Measurements from ENCODE around the gene THTPA.

The THTPA gene

DNA sequence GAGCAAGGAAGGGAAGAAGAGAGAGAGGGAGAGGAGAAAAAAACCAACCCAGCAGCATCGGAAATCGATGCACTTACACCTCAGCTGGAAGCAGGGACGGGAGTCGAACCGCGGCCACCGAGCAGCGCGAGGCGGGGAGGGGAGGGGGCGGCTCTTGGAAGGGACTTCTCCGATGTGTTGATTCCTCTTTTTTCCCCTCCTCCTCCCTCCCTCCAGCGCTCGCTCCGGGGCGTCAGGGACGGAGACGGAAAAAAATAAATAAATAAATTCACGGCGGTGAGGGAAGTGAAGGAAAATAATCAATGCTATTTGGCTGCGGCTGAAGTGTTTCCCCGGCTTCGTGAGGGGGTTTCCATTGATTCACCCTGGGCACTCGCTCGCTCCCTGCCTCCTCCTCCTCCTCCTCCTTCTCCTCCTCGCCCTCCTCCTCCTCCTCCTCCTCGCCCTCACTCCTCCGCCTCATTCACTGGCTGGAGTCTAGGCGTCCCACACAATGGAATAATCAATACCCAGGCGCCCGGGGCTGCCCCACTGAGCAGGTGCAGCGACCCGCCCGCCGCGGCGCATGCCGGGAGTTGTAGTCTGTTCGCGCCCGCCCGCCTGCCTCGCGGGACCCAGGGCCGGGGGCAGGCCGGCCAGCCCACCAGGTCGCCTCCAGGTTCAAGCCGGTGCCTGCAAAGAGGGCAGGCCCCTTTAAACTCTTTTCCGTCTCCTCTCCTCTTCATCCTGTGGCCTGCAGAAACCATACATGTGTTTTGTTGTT is 4.6 kb upstream of the THTPA start, which contains the start of gene ZFHX2:
Gene ZFHX2 (minus strand): TSS at position 500 of the 763 bp plus-strand sequence. CDS start 16,440 bp downstream, outside the sequence.
- no peak for DNase-seq (ENCODE audit: low read depth)

DNA sequence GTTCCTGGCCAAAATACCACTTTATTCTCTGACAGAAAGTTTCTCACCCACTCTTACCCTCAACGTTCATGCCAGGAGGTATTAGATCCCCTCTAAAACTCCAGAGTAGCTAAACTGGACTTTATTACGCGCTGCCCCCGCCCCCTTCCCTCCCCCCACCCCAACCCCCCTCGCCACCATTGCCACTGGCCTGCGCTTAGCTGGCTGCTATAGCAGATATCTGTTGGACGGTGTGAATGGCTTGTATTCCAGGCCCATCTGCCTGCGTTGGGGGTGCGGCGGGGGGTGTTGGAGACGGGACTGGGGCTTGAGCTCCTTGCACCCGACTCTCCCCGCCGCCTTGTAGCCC is 564 bp upstream of the THTPA start:
- no peak for DNase-seq (ENCODE audit: low read depth)

DNA sequence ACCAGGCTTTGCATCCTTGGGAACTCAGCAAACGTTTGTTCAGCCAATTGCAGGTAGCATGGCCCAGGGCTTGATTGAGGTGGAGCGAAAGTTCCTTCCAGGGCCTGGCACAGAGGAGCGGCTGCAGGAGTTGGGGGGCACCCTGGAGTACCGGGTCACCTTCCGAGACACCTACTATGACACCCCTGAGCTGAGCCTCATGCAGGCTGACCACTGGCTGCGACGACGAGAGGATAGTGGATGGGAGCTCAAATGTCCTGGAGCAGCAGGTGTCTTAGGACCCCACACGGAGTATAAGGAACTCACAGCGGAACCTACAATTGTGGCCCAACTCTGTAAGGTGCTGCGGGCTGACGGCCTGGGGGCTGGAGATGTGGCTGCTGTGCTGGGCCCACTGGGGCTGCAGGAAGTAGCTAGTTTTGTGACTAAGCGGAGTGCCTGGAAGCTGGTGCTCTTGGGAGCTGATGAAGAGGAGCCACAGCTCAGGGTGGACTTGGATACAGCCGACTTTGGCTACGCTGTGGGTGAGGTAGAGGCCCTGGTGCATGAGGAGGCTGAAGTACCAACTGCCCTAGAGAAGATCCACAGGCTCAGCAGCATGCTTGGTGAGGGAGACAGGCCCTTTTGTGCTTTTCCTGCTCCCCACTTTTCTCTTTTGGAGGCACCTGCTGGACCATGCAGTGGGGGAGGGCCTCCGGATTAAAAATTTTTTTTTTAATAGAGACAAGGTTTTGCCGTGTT is 799 bp downstream of the THTPA start:
- DNase-seq (ENCODE audit: low read depth): no peak

DNA sequence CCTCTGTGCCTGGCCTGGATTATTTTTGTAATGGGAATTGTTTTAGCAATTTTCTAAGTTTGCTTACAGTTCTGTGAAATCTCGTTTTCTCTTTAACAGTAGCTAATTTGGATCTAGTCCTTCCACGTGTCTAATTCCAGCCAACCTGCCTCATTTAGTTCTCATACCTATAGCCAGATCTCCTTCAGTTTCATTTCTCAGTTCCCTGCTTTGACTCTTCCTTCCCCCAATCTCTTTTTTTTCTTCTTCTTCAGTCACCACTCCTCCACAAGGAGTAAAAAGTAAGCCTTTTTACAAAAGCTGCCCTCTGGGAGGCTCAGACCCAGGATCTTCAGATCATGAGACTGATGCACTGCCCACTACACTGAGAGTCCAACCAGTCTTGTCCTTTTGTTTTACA is 1.4 kb downstream of the THTPA start:
- DNase-seq (ENCODE audit: low read depth): no peak

DNA sequence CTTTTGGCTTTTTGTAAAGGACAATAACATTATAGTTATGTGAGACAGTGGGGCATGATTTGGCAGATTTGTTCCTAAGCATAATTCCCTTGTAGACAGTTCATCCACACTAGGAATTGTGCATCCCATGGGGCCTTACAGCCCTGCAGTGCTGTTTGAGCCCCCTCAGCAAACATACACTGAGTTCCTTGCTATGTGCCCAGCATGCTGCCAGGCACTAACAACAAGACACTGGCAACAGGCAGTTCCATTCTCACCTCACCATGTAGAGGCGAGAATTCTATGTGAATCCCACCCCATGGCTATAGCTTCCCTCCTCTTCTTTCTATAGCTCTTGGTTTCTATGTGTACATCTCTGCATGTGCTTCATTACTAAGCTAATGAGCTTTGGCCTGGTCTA is 1.9 kb downstream of the THTPA start:
- no peak for DNase-seq (ENCODE audit: low read depth)

DNA sequence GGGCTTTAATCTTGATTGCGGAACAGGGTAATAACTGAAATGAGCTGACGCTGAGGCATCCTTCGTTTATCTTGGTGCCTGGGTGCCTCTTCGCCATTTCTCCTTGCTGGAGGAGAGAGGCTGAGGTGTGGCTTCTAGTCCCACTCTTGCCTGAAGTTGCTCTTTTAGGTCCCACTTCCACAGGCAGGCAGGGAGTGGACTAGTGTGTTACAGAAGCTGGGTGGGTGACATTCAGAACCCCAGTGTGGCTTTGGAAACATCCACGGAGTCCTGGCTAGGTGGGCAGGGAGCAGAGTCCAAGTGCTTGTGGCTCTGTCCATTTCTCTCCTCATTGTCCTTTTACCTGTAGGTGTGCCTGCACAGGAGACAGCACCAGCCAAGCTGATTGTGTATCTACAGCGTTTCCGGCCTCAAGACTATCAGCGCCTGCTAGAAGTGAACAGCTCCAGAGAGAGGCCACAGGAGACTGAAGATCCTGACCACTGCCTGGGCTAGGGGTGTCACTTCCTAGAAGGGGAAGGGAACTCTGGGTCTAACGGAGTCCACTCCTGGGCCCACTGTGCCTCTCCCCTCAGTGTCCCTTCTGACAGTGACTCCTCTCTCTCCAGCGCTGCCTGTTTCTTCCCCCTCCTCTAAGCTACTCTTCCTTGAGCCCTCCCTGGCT is 2.4 kb downstream of the THTPA start:
- DNase-seq (ENCODE audit: low read depth): no peak

DNA sequence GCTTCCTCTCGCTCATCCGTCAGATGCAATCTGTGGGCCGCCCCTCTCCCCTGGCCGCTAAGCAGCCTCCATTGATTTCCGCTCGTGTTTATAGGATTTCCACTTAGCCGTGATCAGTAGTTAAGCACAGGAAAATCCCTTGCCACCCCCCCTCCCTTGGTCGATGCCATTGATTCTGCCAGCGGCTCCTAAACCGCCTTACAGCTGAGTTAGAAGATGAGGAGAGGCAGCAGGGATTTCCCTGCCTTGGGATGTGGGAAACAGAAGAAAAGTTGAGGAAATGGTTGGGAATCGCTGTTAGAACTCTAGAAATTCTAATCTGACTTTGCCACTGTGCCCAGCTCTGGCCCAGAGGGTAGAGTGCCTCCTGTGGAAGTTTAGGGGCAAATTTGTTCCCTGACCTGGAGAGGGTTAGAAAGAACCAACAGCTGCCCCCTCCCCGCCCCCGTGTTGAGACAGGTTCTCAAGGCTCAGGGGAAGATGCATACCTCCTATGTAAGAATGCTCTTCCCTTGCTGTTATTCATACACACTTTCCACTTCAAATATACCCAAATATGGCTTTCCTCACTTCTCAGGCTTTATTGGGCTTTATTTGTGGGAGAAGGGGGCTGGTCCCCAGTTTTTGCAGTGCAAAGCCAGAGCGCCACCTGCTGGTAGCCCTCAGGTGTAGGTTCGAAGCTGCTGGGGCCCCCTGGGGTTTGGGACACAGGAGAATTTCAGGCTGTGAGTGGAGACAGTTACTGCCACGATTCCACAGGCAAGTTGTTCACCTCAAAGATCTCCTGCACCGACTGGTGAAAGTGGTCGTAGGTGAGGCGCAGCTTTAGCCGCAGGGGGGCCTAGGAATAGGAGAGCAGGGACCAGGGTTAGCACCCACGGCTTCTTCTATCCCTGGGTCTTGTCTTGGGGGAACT is 3.2 kb downstream of the THTPA start:
- DNase-seq (ENCODE audit: low read depth): peak; percentile 52

DNA sequence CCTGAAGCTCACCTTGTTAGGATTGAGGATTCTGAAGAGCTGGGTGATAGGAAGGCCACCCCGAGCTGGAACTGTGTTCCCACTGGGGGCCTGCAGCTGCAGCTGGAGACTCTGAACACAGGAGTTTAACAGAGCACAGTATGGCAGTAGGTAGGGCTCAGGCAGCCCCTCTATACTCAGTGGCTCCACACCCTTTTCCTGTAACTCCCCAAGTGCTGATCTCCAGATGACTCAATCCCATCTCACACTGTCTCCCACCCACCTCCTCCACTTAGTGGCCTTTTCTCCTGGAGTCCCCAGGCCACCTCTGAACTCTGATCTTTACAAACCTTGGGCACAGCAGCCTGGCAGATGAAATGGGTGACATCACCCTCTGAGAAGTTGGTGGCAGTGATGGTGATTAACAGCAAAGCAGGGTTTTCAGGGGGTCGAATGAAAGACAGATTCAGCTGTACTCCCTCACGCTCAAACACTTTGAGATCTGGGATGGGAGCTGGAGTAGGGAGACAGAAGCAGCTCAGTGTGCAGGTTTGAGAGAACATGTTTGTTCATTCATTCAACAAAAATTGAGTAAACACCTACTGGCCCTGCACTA is 4.0 kb downstream of the THTPA start:
- DNase-seq (ENCODE audit: low read depth): no peak

DNA sequence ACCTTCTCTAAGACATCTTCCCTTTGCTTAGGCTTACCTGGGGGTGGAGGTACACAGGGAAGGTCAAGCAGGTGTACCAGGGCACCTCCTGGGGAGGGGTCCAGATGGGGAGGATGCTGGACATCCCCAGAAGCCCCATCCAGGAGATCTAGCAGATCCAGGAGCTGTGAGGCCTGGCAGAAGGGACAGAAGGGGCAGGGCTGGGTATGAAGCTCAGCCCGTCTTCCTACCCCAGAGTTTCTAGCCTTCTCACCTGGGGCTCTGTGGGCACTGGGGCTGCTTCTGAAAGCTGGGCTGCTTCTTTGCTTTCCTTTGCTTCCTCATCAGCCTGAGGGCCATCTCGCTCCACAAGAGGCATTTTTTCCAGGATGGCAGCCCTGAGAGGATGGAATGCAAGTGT is 5.2 kb downstream of the THTPA start:
- no peak for DNase-seq (ENCODE audit: low read depth)

DNA sequence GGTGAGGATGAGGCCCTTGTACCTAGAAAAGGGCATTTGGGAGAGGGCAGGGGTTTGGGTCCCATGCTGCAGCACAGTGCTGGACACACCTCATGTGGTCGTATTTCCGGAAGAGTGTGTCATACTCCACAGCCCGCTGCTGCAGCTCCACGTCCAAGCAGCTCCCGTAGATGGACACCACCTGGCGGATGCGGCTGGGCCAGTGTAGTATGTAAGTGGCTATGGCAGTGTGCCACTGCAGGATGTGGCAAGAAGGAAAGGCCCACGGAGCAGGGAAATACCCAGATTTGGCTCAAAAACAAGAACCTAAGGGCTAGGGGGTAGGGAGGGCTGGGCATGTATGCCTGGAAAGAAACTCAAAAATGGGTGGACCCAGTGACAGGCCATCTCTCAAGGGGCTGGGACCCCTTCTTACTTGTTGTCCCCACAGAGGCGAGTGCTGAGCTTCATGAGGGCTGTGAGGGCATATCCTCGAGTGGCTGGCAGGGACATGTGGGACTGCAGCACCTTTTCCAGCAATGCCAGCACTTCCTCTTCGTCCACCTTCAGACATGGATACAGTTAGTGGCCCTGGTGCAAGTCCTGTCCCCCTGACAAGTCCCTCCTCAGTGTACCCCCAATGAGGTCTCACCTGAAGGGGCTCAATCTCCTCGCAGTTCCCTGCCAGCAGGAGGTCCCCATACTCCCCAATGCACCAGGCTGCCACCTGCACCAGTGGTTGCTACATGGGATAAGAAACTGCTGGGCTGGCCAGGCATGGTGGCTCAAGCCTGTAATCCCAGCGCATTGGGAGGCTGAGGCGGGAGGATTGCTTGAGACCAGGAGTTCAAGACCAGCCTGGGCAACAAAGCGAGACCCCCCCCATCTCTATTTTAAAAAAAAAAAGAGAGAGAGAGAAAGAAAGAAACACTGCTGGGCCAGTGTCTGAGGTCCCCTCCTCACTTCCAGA is 6.1 kb downstream of the THTPA start:
- no peak for DNase-seq (ENCODE audit: low read depth)

DNA sequence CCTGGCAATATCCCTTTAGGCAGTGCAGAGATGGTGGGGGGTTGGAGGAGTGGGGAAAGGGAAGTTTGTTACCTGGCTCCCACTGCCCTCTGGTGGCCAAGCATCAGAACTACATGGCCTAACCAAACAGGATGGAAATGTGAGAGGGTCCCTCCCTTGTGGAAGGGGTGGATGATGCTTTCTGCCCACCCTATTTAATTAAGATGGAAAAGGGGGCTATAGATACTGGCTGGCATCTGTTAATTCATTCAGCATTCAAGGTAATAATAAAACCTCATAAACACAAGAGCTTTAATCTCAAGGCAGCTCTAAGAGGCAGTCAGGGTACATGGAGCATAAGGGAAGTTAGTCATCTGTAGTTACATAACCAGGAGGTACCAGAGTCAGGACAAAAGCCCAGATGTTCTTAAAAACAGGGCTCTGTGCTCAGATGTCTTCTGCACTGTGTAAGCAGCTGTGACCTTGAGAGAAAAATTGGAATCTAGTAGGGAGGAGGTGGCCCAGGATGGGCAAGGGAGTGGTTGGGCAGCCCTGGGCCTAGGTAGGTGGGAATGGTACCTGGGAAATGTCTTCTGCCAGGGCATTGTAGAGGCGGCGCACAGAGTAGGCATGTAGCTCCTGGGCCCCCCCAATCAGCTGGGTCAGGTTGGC is 6.9 kb downstream of the THTPA start:
- peak; percentile 43 for DNase-seq (ENCODE audit: low read depth)

DNA sequence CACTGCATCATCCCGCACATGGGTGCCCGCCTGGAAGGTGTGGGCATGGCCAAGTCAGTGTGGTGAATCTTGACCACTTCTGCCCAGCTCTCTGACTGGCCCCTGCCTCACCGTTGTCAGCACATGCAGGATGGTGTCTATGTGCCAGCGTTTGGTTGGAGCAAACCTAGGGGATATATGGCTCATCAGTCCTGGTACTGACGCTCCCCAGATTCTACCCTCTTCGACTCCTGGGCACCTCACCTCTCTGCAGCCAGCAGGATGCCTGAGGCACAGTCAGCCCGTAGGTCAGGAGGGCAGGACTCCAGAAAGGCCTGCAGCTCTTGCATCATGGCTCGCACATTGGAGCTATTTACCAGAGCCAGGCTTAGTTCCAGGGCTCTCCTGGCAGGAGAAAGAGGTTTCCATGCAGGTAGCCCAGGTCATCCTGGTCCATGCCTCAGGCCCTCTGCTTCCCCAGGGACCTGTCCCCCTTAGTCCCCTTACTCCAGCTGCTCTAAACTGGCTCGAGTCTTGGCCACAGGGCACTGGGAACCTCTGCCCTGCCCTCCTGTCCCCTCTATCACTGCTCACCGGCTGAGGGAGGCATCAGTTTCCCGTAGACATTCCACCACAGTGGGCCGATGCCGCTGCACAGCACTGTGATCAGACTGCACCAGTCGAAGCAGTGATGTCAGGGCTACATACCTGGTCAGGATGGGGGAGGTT is 7.6 kb downstream of the THTPA start:
- no peak for DNase-seq (ENCODE audit: low read depth)

DNA sequence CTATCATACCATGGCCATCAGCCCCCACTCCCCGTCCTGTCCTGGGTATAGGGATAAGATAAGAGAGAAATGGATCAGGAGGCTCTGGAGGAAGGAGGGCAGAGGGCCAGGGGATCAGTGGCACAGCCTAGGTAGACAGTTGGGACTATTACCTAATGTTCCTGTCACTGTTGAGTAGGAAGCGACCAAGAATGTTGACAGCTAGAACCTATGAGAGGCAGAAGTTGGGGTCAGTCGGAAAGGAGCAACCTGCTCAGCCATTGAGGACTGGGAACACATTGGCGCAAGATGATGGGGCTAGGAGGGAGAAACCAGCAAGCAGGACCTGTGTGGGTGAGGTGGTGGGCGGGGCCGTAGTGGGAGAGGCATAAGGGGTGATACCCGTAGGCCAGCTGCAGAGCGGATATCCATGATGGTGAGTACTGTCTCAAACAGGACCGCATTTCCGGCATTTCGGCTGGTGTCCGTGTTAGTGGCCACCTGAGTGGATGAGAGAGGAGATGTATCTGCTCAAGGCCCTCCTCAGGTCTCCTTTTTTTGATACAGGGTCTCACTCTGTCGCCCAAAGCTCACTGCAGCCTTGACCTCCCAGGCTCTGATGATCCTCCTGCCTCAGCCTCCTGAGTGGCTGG is 8.2 kb downstream of the THTPA start:
- no peak for DNase-seq (ENCODE audit: low read depth)

DNA sequence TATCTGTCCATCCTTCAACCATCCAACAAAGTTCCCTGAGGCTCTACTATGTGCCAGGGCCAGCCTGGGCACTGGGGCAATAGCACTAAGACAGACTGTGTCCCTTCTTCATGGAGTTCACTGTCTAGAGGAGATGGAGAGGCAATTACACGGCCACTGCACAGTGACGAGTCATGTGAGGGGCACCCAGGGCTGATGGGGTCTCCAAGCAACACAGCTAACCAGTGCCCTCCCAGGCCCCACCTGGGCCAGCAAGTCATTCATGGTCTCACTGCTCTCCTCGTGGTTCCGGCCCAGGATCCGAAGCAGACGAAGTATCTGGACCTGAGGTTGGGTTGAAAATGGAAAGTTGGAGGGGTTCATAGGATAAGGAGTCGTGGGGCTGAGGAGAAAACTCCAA is 8.8 kb downstream of the THTPA start:
- DNase-seq (ENCODE audit: low read depth): no peak

DNA sequence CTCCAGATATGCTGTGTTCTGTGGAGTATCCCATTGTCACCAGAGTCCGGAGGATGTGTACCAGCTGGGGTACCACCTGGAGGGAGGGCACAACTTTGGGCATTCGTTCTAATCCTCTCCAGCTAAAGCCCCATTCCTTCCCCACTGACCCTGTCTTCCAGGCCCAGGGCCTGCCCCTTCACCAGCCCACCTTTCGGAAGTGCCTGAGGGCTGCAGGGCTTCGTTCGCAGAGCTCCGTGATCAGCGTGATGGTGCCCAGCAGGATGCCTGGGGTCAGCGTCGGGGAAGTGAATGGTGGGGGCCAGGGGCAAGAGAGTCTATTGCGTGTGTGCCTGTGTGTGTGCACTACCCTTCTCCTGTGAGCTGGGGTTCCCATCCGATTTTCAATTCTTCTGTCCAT is 9.6 kb downstream of the THTPA start:
- DNase-seq (ENCODE audit: low read depth): no peak

DNA sequence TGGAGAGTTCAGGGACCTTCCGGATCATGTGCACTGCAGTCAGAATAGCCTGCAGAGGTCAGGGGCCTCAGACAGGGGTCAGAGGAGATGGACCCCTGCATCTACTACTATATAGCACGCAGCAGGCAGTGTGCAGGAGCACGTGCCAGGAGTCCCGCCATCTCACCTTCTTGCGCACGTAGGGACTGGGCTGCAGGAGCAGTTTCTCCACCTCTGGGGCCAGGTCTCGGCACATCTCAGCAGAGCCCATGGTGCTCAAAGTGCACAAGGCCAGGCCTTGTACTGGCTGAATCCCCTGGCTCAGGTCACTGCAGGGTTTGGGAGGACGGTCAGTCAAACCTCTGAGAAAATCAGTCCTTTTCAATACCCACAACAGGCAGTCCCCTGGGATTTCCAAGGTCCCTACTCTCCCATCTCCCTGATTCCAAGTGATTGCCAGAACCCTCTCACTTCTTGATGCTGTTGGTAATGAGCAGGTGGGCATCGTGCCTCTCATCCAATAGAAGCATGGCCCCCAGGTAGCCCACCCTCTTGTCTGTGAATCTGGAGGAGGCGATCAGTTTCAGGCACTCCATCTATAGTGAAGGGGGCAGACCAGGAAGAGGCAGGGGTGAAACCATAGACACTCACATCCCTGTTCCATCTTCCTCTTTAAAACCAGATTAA is 10.2 kb downstream of the THTPA start:
- DNase-seq (ENCODE audit: low read depth): no peak

DNA sequence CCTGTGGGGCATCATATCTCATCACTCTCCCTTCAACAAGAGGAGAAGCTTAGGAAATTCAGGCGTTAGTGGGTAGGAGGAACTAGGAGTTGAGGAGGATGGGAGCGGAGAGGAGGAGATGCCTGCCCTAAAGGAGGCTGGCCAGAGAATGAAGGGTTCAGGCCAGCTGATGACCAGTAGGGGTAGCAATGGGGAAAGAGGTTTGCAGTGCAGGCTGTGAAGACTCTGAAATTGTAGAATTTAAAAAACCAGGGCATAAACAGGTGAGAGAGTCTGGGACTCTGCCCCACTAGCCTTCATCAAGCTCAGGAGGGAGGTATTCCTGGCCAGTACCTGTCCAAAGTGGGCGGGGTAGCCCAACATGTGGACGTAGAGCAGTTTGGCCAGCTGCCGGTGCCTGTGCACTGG is 10.7 kb downstream of the THTPA start:
- no peak for DNase-seq (ENCODE audit: low read depth)

All from amniotic epithelial cell (primary cell).